ENCODE results near the gene ONECUT2. TPM values are rescaled to one million over a fixed set of nuclear protein-coding genes. Genes with fewer than 3 reads are reported as not detected.
A peak's percentile ranks its signal among the peaks of the same experiment; 100 is the strongest.

The ONECUT2 gene
- total RNA-seq, 1 donor from 2014 or later, result under 0.01 TPM

DNA sequence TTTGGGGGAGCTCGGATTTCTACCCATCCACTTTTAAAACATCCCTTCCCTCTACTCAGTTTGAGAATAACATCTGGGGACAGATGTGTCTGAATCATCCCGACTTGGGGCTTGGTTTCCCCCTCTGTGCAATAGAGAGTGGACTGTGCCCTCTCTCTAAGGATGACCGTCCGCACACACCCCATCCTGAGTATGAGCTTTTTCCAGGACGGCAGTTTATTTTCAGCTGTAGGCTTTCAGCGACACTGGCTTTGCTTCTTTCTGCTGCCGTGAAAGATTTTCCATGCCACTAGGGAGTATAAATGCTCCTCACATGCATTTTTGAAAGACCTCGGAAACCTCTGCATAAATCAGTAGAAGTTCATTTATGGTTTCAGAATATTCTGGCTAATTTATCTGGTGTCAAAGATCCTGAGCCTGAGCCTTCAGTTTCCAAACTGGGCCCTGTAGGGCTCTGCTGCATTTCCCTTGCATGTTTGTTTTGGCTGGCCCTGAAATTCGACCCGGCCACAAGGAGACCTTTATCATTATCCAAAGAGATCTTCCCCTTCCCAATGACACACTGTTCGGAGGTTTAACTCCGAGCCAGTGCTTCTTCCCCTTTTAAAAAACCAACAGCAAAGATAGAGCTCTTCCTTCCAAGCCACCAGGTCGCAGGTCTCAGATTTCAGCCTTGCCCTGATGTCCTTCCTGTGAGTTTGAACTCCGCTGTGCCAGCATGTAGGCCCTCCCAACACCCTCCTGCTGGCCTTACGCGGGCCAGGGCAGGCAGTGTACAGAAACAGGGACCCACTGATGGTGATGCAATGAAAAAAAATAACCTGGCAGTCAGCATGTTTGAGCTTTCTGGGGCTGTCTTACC is 98.1 kb downstream of the ONECUT2 start:
- no peak for DNase-seq

DNA sequence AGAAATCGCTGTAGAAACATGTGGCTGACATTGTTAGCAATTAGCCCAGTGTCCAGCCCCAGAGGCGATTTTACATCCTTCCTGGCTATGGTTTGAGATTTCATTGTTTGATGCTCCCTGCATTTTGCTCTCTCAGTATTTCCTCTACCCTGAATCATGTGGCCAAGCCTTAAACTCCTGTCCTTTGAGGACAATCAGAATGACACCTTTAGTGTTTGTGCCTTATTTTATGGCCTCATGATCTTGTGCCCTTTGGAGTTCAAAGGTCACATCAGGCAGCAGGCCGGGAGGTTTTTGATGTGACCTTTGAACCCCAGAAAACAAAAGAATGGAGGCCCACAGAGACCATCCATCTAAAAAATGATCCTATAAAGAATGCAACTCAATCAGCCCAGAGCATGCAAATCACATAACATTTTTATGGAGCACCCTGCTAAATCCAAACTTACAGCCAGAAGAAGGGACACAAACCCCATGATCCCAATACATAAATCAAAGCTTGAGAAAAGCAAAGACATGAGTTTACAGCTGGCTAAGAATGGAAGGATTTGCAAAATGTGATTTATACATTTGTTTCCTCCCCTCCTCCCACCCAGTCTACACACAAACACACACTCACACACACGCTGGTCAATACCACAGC is 98.8 kb downstream of the ONECUT2 start:
- peak; percentile 5 for DNase-seq

DNA sequence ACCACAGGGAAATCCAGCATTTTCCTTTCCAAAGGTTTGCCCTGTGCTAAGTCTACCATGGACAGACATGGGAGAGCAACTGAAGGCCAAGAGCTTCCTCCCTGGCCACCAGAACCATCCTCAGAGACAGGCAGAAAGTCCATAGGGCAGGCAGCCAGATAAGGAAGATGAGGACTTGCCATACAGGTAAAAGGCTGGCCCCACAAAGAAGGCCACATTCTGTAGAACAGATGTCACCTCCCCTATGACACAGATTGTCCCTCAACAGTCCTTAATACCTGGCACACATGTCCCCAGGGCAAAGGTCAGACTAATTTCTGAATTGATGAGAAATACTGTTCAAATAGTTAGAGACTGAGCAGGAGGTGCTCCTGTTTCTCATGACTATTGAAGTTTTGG is 99.3 kb downstream of the ONECUT2 start:
- DNase-seq, result no peak

GRCh38 chr18:57538614-57539013 is 103.4 kb downstream of the ONECUT2 start:
- no peak for DNase-seq

- no peak for DNase-seq
These were observed 104.5 kb downstream of the ONECUT2 start for GRCh38 chr18:57539702-57540101.

Other genes starting within 250 kb of the ONECUT2 start
- gene ST8SIA3, start 82.8 kb upstream of the ONECUT2 start, total RNA-seq, result not detected in 2 replicates
- gene FECH, start 151.3 kb downstream of the ONECUT2 start, total RNA-seq, result 23.8 and 58.0 TPM in 2 replicates
- gene NARS1, start 186.5 kb downstream of the ONECUT2 start, total RNA-seq, result 145 and 192 TPM in 2 replicates